Raji (cell line): Measurements from ENCODE around the gene FIGN.

Source experiments
- POLR2A ChIP-seq: IDR thresholded peaks from 2 replicates; pipeline ENCODE4 v1.6.1; 2011; ENCODE audit warnings: low read depth, low read length, control low read depth; ENCODE audit not compliant: insufficient read depth

The FIGN gene

GRCh38 chr2:163755366-163755765 is 19.6 kb upstream of the FIGN start:
- no peak for TF ChIP-seq POLR2A

GRCh38 chr2:163753726-163754125 is 17.9 kb upstream of the FIGN start:
- TF ChIP-seq POLR2A: no peak

- TF ChIP-seq POLR2A: no peak
These were observed 16.5 kb upstream of the FIGN start for GRCh38 chr2:163752267-163752666.

- TF ChIP-seq POLR2A: no peak
These were observed 15.9 kb upstream of the FIGN start for GRCh38 chr2:163751696-163752095.

GRCh38 chr2:163748420-163748819 is 12.6 kb upstream of the FIGN start:
- TF ChIP-seq POLR2A: no peak

GRCh38 chr2:163741435-163741834 is 5.6 kb upstream of the FIGN start:
- no peak for TF ChIP-seq POLR2A

- no peak for TF ChIP-seq POLR2A
These were observed 1.8 kb upstream of the FIGN start for GRCh38 chr2:163737563-163737962.

GRCh38 chr2:163737190-163737439 is 1.3 kb upstream of the FIGN start:
- no peak for TF ChIP-seq POLR2A

- no peak for TF ChIP-seq POLR2A
These were observed 803 bp upstream of the FIGN start for GRCh38 chr2:163736433-163737189.

GRCh38 chr2:163734881-163735684 is 725 bp downstream of the FIGN start:
- no peak for TF ChIP-seq POLR2A

GRCh38 chr2:163734401-163734800 is 1.4 kb downstream of the FIGN start:
- TF ChIP-seq POLR2A: no peak

GRCh38 chr2:163733956-163734355 is 1.9 kb downstream of the FIGN start:
- no peak for TF ChIP-seq POLR2A

GRCh38 chr2:163733301-163733938 is 2.4 kb downstream of the FIGN start:
- TF ChIP-seq POLR2A: no peak

GRCh38 chr2:163732727-163733126 is 3.1 kb downstream of the FIGN start:
- no peak for TF ChIP-seq POLR2A

- no peak for TF ChIP-seq POLR2A
These were observed 4.1 kb downstream of the FIGN start for GRCh38 chr2:163731735-163732134.

- no peak for TF ChIP-seq POLR2A
These were observed 5.3 kb downstream of the FIGN start for GRCh38 chr2:163730556-163730955.
